ENCODE results near the gene GJB6.

GJB6 gene

DNA sequence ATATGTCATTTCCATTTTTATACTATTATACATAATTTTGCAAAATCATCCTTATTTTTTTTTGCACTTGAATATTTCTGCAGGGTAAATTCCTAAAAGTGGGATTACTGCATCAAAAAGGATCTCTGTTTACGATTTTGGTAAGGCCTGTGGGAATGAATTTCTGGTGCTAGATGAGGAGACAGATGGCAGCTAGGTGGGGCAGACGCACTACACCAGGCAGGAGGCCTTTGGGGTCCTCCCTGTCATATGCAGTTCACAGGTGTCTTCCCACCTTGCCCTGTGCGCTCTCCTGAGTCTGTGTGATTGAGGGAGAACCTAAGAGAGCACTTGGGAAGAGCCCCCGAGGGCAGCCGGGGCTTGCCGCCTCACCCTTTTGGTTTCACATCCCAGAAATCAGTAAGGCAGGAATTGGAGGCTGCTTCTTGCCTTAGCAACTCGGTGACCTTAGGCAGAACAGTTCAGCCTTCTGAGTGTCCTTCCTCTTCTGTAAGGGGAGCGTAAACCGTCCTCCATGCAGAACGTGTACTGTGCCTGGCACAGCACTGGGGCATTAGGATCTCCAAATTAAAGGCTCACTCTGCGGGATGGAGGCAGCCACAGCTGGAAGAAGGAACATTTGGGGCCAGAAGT is 25.9 kb downstream of the GJB6 start:
- Histone ChIP-seq H3K4me1 (no peaks in the 10 kb centered on the region), H3K27me3 (peaks cover 0 to 29% of the 10 kb centered on the region in 2 donors), H3K27ac (no peak overlapping the region), H3K9me3 (peaks cover 0 to 11% (median 3%) of the 10 kb centered on the region in 3 donors), H3K4me3 (no peak overlapping the region), H3K36me3 (no peaks in the 10 kb centered on the region)
- no peak for DNase-seq
- intact Hi-C loops (cut with DNase I; ENCODE audit: low total_unique reads): no loop called here
- TF ChIP-seq, protein P1, sequence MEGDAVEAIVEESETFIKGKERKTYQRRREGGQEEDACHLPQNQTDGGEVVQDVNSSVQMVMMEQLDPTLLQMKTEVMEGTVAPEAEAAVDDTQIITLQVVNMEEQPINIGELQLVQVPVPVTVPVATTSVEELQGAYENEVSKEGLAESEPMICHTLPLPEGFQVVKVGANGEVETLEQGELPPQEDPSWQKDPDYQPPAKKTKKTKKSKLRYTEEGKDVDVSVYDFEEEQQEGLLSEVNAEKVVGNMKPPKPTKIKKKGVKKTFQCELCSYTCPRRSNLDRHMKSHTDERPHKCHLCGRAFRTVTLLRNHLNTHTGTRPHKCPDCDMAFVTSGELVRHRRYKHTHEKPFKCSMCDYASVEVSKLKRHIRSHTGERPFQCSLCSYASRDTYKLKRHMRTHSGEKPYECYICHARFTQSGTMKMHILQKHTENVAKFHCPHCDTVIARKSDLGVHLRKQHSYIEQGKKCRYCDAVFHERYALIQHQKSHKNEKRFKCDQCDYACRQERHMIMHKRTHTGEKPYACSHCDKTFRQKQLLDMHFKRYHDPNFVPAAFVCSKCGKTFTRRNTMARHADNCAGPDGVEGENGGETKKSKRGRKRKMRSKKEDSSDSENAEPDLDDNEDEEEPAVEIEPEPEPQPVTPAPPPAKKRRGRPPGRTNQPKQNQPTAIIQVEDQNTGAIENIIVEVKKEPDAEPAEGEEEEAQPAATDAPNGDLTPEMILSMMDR (IDR thresholded peaks at IDR 0.05): no peak

DNA sequence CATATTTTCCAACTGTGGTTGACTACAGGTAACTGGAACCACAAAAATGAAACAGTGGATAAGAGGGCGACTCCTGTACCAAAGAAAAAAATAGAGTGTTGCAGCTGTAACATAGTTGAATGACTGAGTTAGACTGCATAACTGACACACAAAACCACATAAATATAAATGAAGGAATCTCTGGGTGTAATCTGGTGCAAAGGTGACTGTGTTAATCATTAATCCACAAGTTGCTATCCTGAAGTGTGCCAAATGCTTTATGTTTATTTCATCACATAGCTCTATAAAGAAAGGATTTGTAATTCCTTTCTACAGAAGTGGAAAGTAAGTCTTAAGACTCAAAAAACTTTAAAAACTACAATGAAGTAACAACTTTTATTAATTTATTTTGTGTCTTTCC is 33.3 kb downstream of the GJB6 start:
- DNase-seq: no peak
- intact Hi-C loops (cut with DNase I; ENCODE audit: low total_unique reads): no loop called here
- H3K9me3 ChIP-seq: peaks cover 0 to 14% (median 3%) of the 10 kb centered on the region in 3 donors
- H3K4me1 ChIP-seq: peaks cover 0 to 6% (median 6%) of the 10 kb centered on the region in 4 donors
- no peak overlapping the region for H3K27ac ChIP-seq
- H3K4me3 ChIP-seq: no peak overlapping the region
- peaks cover 0 to 33% of the 10 kb centered on the region in 2 donors for H3K27me3 ChIP-seq
- no peaks in the 10 kb centered on the region for H3K36me3 ChIP-seq
- TF ChIP-seq, protein P1 (IDR thresholded peaks at IDR 0.05): no peak

DNA sequence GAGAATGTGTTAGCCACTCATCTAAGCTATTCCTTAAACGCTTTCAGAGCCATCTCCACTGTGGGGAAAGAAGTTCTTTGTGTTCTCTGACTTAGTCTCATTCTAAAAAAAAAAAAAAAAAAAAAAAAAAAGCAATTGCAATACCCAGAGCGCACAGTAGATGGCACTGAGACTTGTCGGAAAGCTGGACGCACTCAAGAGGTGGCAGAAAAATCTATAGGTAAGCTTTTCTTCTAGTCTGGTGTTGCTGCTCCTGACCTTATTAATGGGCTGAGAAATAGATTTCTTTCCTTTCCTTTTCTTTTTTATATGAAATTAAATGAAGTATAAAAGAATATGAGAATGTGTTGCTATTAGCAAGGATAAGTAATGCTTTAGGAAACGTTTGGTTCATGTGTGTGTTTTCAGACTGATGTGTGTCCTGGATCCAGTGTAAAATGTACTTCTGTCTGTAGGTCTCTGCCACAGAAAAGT is 34.7 kb downstream of the GJB6 start:
- no peaks in the 10 kb centered on the region for H3K36me3 ChIP-seq
- TF ChIP-seq, protein P1 (IDR thresholded peaks at IDR 0.05): peak; percentile 41 to 44
- H3K4me3 ChIP-seq: no peak overlapping the region
- peaks cover 0 to 13% (median 3%) of the 10 kb centered on the region in 3 donors for H3K9me3 ChIP-seq
- no peak for DNase-seq
- H3K4me1 ChIP-seq: peaks cover 0 to 20% (median 19%) of the 10 kb centered on the region in 4 donors
- intact Hi-C loops (cut with DNase I; ENCODE audit: low total_unique reads): no loop called here
- H3K27me3 ChIP-seq: peaks cover 12 to 47% of the 10 kb centered on the region in 2 donors
- no peak overlapping the region for H3K27ac ChIP-seq

DNA sequence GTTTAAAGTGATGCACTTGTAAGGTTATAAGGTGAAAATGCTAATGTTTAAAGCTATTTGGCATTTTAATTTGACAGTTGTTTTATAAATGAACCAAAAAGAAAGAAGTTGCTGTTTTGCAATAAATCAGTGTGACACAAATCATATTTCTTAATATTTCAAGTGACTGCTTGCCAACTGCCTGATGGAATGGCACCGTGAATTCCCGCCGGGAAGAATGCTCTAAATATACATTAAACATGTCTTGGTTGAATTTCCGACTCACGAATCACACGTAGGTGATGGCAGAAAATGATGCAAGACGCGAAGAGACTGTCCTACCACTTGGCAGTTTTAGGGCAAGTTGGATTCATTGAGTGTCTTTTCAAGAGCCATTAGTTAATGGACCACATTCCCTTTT is 36.3 kb downstream of the GJB6 start:
- no peak for DNase-seq
- no peak overlapping the region for H3K4me3 ChIP-seq
- H3K36me3 ChIP-seq: no peaks in the 10 kb centered on the region
- intact Hi-C loops (cut with DNase I; ENCODE audit: low total_unique reads): no loop called here
- H3K9me3 ChIP-seq: peaks cover 0 to 3% (median 0%) of the 10 kb centered on the region in 3 donors
- H3K27ac ChIP-seq: no peak overlapping the region
- H3K27me3 ChIP-seq: peaks cover 14 to 61% of the 10 kb centered on the region in 2 donors
- TF ChIP-seq, protein P1 (IDR thresholded peaks at IDR 0.05): no peak
- H3K4me1 ChIP-seq: peaks cover 0 to 28% (median 24%) of the 10 kb centered on the region in 4 donors

DNA sequence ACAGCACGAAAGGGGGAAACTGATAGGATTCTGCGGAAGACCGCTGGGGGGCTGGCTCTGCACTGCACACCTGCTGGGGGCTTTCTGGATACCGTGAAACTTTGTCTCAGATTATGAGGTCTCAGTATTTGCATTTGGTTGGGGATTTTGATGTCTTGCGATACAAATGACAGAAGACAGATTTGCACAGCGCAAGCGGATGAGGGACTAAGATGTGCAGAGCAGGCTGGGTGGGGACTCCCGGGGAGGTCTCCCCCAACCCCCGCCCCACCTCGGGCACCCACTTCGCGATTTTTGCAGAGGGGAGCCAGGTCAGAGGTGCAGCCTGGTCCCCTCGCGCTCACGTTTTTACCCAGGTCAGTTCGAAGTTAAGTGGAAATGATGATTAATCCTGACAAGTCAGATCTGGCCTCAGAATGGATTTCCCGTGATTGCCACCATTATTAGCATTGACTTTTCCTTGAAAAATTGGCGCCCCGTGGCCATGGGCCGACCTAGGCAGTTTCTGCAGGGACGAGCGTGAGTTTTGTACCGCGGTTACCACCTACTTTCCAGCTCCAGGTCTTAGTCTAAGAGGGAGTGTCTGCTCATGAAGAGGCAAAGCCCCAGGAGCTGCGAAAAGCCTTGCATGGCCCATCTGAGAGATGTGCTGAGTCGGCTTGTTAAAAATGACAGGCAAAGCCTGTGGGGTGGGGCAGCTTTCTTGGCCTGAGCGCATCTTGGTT is 38.0 kb downstream of the GJB6 start:
- peak overlapping the region in 1 of 2 donors; percentile 53 for H3K4me3 ChIP-seq
- H3K36me3 ChIP-seq: no peaks in the 10 kb centered on the region
- intact Hi-C loops (cut with DNase I; ENCODE audit: low total_unique reads): no loop called here
- TF ChIP-seq, protein P1 (IDR thresholded peaks at IDR 0.05): no peak
- H3K4me1 ChIP-seq: peaks cover 0 to 28% (median 24%) of the 10 kb centered on the region in 4 donors
- H3K9me3 ChIP-seq: no peaks in the 10 kb centered on the region
- H3K27ac ChIP-seq: no peak overlapping the region
- peaks cover 14 to 67% of the 10 kb centered on the region in 2 donors for H3K27me3 ChIP-seq
- DNase-seq: no peak

Data from tibial artery (tissue), 4 donors.